ENCODE results near the gene ATMIN. TPM values are rescaled to one million over a fixed set of nuclear protein-coding genes. Genes with fewer than 3 reads are reported as not detected.

The ATMIN gene
- total and polyA plus RNA-seq, 2 donors (not counting 1 experiment from before 2014, with no cell fraction given): 43.8 to 52.8 TPM

GRCh38 chr16:81067166-81067565, 31.5 kb downstream of the ATMIN start:
- Histone ChIP-seq H4K20me1 (ENCODE audit: control insufficient read depth, extremely low read depth, insufficient read depth, low read length) (no peaks in the 10 kb centered on the region), H3K27ac (ENCODE audit: insufficient read depth, low read length) (no peak overlapping the region), H3K4me1 (ENCODE audit: control insufficient read depth, extremely low read depth, insufficient read depth, low read length) (no peaks in the 10 kb centered on the region), H3K79me2 (ENCODE audit: control insufficient read depth, insufficient read depth, low read length) (no peaks in the 10 kb centered on the region), H3K27me3 (ENCODE audit: control insufficient read depth, insufficient read depth, low read length) (no peaks in the 10 kb centered on the region), H3K4me3 (replicated peaks in 1 of 4; ENCODE audit: control extremely low read depth in 1 of 4, insufficient read depth in 1 of 4, low read depth in 3 of 4, low read length in 4 of 4) (no peak overlapping the region), H3K9me3 (ENCODE audit: control insufficient read depth, insufficient read depth, low read depth, low read length) (no peaks in the 10 kb centered on the region), H2AFZ (ENCODE audit: low read length) (no peak overlapping the region), H3K36me3 (ENCODE audit: control insufficient read depth, insufficient read depth, low read length) (no peaks in the 10 kb centered on the region), H3K4me2 (ENCODE audit: extremely low read depth, insufficient read depth, low read length) (no peak overlapping the region), H3K9ac (ENCODE audit: insufficient read depth, low read length) (no peak overlapping the region)
- TF ChIP-seq, protein P1, sequence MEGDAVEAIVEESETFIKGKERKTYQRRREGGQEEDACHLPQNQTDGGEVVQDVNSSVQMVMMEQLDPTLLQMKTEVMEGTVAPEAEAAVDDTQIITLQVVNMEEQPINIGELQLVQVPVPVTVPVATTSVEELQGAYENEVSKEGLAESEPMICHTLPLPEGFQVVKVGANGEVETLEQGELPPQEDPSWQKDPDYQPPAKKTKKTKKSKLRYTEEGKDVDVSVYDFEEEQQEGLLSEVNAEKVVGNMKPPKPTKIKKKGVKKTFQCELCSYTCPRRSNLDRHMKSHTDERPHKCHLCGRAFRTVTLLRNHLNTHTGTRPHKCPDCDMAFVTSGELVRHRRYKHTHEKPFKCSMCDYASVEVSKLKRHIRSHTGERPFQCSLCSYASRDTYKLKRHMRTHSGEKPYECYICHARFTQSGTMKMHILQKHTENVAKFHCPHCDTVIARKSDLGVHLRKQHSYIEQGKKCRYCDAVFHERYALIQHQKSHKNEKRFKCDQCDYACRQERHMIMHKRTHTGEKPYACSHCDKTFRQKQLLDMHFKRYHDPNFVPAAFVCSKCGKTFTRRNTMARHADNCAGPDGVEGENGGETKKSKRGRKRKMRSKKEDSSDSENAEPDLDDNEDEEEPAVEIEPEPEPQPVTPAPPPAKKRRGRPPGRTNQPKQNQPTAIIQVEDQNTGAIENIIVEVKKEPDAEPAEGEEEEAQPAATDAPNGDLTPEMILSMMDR (conservative IDR thresholded peaks at IDR 0.05 in 1 of 2, IDR thresholded peaks at IDR 0.05 in 1 of 2; ENCODE audit: low read depth in 1 of 2, low read length in 2 of 2): no peak
- TF ChIP-seq EZH2 (IDR thresholded peaks at IDR 0.05; ENCODE audit: low read length, missing control alignments): no peak
- no peak for DNase-seq (ENCODE audit: low read depth in 2 of 2)

DNA sequence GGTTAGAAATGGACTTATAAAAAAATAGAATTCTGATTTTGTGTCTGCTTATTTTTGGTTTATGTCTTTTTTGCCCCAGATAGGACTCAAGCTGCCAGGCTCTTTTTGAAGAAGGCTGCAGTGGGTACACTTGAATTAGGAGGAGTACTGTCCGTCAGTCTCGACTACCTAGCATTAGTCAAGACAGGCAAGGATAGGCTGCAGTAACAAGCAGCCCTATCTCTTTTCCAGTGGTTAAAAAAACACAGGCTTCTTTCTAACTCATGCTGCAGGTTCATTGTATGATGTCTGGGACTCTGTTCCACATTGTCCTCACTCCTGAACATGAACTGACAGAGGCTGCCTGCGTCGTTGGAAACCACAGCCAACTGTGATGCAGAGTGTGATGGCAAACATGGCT, 33.4 kb downstream of the ATMIN start:
- TF ChIP-seq, protein P1 (conservative IDR thresholded peaks at IDR 0.05 in 1 of 2, IDR thresholded peaks at IDR 0.05 in 1 of 2; ENCODE audit: low read depth in 1 of 2, low read length in 2 of 2): no peak
- TF ChIP-seq EZH2 (IDR thresholded peaks at IDR 0.05; ENCODE audit: low read length, missing control alignments): no peak
- Histone ChIP-seq H3K36me3 (ENCODE audit: control insufficient read depth, insufficient read depth, low read length) (no peaks in the 10 kb centered on the region), H3K4me1 (ENCODE audit: control insufficient read depth, extremely low read depth, insufficient read depth, low read length) (no peaks in the 10 kb centered on the region), H3K4me3 (replicated peaks in 1 of 4; ENCODE audit: control extremely low read depth in 1 of 4, insufficient read depth in 1 of 4, low read depth in 3 of 4, low read length in 4 of 4) (no peak overlapping the region), H3K27ac (ENCODE audit: insufficient read depth, low read length) (no peak overlapping the region), H3K4me2 (ENCODE audit: extremely low read depth, insufficient read depth, low read length) (no peak overlapping the region), H3K9me3 (ENCODE audit: control insufficient read depth, insufficient read depth, low read depth, low read length) (no peaks in the 10 kb centered on the region), H2AFZ (ENCODE audit: low read length) (no peak overlapping the region), H3K79me2 (ENCODE audit: control insufficient read depth, insufficient read depth, low read length) (no peaks in the 10 kb centered on the region), H3K9ac (ENCODE audit: insufficient read depth, low read length) (no peak overlapping the region), H3K27me3 (ENCODE audit: control insufficient read depth, insufficient read depth, low read length) (no peaks in the 10 kb centered on the region), H4K20me1 (ENCODE audit: control insufficient read depth, extremely low read depth, insufficient read depth, low read length) (no peaks in the 10 kb centered on the region)
- DNase-seq (ENCODE audit: low read depth in 2 of 2): no peak

DNA sequence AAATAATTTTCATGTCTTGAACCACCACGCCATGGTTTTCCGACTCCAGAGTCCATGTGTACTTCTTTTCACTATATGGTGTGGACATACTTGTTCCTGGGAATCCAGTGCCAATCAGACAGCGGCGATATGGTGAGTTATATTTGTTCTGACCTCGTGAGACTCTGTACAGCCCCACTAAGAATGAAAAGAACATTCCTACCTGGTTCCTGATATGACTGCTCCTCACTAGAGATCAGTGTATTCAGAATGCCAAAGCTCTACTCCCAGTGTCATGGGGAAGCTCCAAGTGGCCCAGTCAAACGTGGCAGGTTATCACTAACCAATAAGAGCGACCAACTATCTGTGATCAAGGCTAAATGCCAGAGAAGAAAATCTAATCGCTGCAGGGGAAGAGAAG, 35.3 kb downstream of the ATMIN start:
- Histone ChIP-seq H4K20me1 (ENCODE audit: control insufficient read depth, extremely low read depth, insufficient read depth, low read length) (no peaks in the 10 kb centered on the region), H3K4me3 (replicated peaks in 1 of 4; ENCODE audit: control extremely low read depth in 1 of 4, insufficient read depth in 1 of 4, low read depth in 3 of 4, low read length in 4 of 4) (no peak overlapping the region), H3K4me2 (ENCODE audit: extremely low read depth, insufficient read depth, low read length) (no peak overlapping the region), H3K4me1 (ENCODE audit: control insufficient read depth, extremely low read depth, insufficient read depth, low read length) (no peaks in the 10 kb centered on the region), H3K36me3 (ENCODE audit: control insufficient read depth, insufficient read depth, low read length) (no peaks in the 10 kb centered on the region), H3K27me3 (ENCODE audit: control insufficient read depth, insufficient read depth, low read length) (no peaks in the 10 kb centered on the region), H2AFZ (ENCODE audit: low read length) (no peak overlapping the region), H3K79me2 (ENCODE audit: control insufficient read depth, insufficient read depth, low read length) (no peaks in the 10 kb centered on the region), H3K9ac (ENCODE audit: insufficient read depth, low read length) (no peak overlapping the region), H3K27ac (ENCODE audit: insufficient read depth, low read length) (no peak overlapping the region), H3K9me3 (ENCODE audit: control insufficient read depth, insufficient read depth, low read depth, low read length) (no peaks in the 10 kb centered on the region)
- no peak for DNase-seq (ENCODE audit: low read depth in 2 of 2)
- TF ChIP-seq EZH2 (IDR thresholded peaks at IDR 0.05; ENCODE audit: low read length, missing control alignments): no peak
